Activated naive CD4-positive, alpha-beta T cell treated with anti-CD3 and anti-CD28 coated beads, Interleukin-2, amount 50 U/mL, for 24 hours (primary cell): Measurements from ENCODE around the gene MAFB.

ENCODE experiments used
- H3K27ac Mint-ChIP-seq: one replicate; pipeline ENCODE4 v1.8.0; 2021; ENCODE audit warnings: mild to moderate bottlenecking, mixed read lengths
- H3K27me3 Mint-ChIP-seq: one replicate; pipeline ENCODE4 v1.8.0; 2021; ENCODE audit warnings: mixed read lengths
- H3K36me3 Mint-ChIP-seq: one replicate; pipeline ENCODE4 v1.8.0; 2021; ENCODE audit warnings: mixed read lengths
- H3K4me1 Mint-ChIP-seq: one replicate; pipeline ENCODE4 v1.8.0; 2021; ENCODE audit warnings: mixed read lengths
- H3K4me3 Mint-ChIP-seq: one replicate; pipeline ENCODE4 v1.8.0; 2021; ENCODE audit warnings: mild to moderate bottlenecking, mixed read lengths
- H3K9me3 Mint-ChIP-seq: one replicate; pipeline ENCODE4 v1.8.0; 2021; ENCODE audit warnings: mixed read lengths

The MAFB gene

DNA sequence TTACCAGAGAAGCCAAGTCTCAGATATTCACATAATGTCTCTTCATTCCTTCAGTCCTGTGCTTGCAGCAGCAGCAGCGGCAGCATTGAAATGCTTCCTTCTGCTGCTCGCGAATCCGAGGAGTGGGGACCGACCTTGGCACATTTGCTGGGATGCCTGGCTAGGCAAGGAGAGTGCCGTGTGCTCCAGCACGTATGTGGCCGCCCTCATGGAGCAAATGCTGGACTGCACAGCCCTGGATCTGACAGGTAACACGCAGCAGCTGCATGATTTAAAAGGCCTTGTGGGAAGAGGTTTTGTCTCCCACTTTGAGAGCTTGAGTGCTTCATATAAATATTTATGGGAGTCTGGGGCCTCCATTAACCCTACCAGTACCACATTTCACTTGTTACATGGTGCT is 9.9 kb downstream of the MAFB start:
- H3K36me3 Mint-ChIP-seq: no peaks in the 10 kb centered on the region
- no peak overlapping the region for H3K4me3 Mint-ChIP-seq
- H3K4me1 Mint-ChIP-seq: no peaks in the 10 kb centered on the region
- no peaks in the 10 kb centered on the region for H3K9me3 Mint-ChIP-seq
- peaks cover 35% of the 10 kb centered on the region for H3K27me3 Mint-ChIP-seq
- no peak overlapping the region for H3K27ac Mint-ChIP-seq

DNA sequence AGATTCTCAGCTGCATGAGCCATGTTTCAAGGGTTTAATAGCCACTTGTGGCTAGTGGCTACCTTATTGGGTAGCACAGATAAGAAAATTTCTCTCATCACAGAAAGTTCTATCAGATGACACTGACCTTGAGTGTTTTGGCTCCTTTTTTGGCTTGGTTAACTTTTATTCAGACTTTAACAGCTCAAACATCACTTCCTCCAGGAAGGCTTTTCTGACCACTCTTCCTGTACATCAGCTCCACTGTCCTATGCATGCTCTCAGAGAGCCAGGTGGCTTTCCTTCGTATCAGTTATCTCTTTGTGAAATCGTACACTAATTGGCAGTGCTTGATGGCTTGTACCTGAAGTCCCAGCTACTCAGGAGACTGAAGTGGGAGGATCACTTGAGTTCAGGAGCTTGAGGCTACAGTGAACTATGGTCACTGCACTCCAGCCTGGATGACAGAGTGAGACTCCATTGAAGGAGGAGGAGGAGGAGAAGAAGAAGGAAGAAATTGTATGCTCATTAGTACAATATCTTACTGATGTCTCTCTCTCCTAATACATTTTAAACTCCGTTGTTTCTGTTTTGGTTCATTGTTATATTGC is 10.7 kb downstream of the MAFB start:
- Mint-ChIP-seq H3K9me3 (no peaks in the 10 kb centered on the region), H3K4me1 (no peaks in the 10 kb centered on the region), H3K4me3 (no peak overlapping the region), H3K36me3 (no peaks in the 10 kb centered on the region), H3K27me3 (peaks cover 32% of the 10 kb centered on the region), H3K27ac (no peak overlapping the region)

DNA sequence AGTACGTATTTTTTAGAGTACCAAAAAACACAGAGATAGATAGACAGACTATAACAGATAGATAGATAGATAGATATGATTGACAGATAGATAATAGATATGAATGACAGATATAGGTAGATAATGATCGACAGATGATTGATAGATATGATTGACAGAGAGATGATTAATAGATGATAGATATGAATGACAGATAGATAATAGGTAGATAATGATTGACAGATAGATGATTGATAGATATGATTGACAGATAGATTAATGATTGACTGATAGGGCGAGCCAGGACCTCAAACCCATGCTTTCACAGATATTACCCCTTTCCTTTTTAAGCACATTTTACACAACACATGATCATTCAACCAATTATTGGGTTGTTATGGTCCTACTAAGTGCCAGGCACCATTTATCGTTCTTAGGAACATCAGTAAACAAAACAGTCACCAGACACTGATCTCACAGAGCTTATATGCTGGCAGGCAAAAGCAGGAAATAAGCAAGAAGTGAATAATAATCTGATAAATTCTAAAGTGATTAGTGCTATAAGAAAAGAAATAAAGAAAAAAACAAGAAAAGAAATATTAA is 11.6 kb downstream of the MAFB start:
- H3K9me3 Mint-ChIP-seq: no peaks in the 10 kb centered on the region
- peaks cover 28% of the 10 kb centered on the region for H3K27me3 Mint-ChIP-seq
- H3K4me1 Mint-ChIP-seq: no peaks in the 10 kb centered on the region
- H3K4me3 Mint-ChIP-seq: no peak overlapping the region
- H3K27ac Mint-ChIP-seq: no peak overlapping the region
- H3K36me3 Mint-ChIP-seq: no peaks in the 10 kb centered on the region

DNA sequence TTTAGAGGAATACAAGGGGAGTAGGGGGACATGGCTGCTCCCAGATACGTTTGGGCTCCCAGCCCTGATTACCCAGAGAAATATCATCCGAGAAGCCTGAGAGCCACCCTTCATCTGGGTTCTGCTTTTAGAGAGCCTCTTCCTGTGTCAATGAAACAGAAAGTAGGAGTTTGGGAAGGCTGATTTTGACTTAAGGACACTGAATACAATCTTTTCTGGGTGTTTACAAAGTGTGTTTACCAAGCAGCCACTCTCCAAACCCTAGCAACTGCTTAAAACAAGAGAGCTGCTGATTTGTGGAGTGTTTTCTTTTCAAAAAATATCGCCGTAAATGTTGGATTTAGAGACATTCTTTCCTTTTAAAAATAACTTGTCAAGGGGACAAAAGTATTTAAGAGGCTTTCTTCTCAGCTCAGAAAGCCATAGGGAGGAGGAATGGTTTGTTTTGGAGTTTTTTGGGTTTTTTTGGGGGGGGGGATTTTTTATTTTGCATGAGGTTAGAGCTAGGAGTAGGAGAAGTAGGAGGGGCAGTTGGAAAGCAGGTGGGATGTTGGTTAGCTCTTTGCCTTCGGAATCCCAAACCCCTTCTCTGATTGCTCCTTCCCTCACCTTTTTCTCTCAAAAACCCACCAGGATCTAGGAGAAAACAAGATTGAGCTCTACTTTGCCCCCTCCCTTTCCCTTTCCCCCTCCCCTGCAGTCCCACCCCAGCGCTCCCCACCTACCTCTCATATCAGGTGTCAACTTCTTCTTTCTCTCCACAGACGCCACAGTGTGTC is 12.4 kb downstream of the MAFB start:
- no peaks in the 10 kb centered on the region for H3K4me1 Mint-ChIP-seq
- no peak overlapping the region for H3K27ac Mint-ChIP-seq
- H3K27me3 Mint-ChIP-seq: peaks cover 22% of the 10 kb centered on the region
- H3K9me3 Mint-ChIP-seq: no peaks in the 10 kb centered on the region
- no peaks in the 10 kb centered on the region for H3K36me3 Mint-ChIP-seq
- H3K4me3 Mint-ChIP-seq: no peak overlapping the region

DNA sequence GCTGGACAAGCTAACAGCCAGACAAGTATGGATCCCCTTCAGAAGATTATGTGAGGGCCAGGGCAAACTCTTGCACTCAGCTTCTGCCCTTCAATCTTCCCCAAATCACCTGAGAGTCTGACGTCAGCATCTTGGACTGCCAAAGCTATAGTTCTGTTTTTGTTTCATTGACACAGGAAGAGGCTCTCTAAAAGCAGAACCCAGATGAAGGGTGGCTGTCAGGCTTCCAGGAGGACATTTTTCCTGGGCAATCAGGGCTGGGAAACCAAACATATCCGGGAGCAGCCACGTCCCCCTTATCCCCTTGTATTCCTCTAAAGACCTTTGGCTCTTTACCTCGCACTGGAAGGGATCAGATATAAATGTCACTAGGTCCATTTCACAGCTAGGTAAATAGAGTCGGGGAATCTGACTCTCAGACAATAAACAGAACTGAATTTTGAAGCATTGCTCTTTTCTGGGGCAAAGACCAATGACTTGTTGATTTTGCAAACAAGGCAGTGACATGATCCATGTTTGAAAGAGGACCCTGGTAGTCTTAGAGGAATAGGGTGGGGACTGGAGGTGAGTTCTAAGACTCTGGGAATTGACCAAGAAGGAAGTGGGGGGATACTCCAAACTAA is 13.3 kb downstream of the MAFB start:
- Mint-ChIP-seq H3K4me1 (no peaks in the 10 kb centered on the region), H3K9me3 (no peaks in the 10 kb centered on the region), H3K27ac (no peak overlapping the region), H3K27me3 (peaks cover 15% of the 10 kb centered on the region), H3K36me3 (no peaks in the 10 kb centered on the region), H3K4me3 (no peak overlapping the region)

DNA sequence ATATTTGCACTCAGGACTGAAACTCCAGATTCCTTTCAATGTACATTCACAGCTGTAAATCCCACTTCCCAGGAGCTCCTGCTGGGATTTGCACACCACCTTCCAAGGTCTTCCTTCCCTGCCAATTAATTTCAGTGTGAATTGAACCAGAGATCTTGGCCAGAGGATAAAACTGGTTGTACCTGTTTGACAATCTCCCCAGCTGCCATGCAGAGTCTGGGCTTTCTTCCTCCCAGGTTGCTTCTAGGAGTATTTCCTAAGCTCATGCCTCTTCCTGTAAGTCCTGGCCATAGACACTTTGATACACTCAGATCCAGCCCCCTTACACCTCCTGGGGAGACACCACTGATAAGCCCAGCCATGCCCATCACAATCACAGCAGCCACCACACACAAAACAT is 15.6 kb downstream of the MAFB start:
- Mint-ChIP-seq H3K4me1 (no peaks in the 10 kb centered on the region), H3K36me3 (no peaks in the 10 kb centered on the region), H3K27ac (no peak overlapping the region), H3K9me3 (no peaks in the 10 kb centered on the region), H3K4me3 (no peak overlapping the region), H3K27me3 (peaks cover 14% of the 10 kb centered on the region)

DNA sequence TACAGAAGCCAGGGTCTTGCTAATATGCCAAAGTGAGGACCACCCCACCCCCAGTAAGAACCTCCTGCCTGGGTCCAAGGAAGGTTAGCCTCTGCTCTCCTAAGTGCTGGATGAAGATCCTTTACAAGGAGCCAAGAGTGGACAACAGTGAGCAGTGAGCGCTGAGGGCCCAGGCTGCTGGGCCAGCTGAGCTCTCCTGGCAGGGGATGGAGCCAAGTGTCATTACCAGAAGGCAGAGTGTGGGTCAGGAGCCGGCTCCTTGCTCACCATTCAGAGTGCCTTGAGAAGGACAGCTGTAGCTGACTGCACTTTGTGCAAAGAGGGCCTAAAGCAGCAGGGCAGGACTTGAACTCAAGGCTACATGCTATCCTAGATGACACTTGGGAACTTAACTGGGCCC is 16.9 kb downstream of the MAFB start:
- Mint-ChIP-seq H3K27ac (no peak overlapping the region), H3K36me3 (no peaks in the 10 kb centered on the region), H3K27me3 (peaks cover 7% of the 10 kb centered on the region)

DNA sequence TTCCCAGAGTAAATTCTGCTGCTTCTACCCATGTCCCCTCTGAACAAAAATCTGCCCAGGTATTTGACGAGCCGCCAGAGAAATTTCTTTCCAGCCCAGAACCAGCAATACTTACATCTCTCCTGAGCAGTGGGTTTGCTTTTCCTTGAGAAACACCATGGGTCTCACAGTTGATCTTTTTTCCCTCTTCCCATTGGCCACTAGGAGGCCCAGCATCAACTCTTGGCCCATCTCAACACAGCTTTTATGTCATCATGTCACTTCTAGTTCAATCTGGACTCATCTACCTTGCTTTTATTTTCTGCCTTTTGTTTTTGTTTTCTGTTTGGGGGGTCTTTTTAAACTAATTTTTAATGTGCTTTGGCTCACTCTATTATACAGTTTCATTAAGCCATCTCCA is 18.8 kb downstream of the MAFB start:
- peaks cover 4% of the 10 kb centered on the region for H3K27me3 Mint-ChIP-seq
- no peak overlapping the region for H3K27ac Mint-ChIP-seq
- H3K4me3 Mint-ChIP-seq: no peak overlapping the region
- no peaks in the 10 kb centered on the region for H3K36me3 Mint-ChIP-seq
- no peaks in the 10 kb centered on the region for H3K4me1 Mint-ChIP-seq
- no peaks in the 10 kb centered on the region for H3K9me3 Mint-ChIP-seq

More for the DNA sequence above, 16.9 kb downstream of the MAFB start:
- no peak overlapping the region for H3K4me3 Mint-ChIP-seq
- no peaks in the 10 kb centered on the region for H3K9me3 Mint-ChIP-seq
- H3K4me1 Mint-ChIP-seq: no peaks in the 10 kb centered on the region

DNA sequence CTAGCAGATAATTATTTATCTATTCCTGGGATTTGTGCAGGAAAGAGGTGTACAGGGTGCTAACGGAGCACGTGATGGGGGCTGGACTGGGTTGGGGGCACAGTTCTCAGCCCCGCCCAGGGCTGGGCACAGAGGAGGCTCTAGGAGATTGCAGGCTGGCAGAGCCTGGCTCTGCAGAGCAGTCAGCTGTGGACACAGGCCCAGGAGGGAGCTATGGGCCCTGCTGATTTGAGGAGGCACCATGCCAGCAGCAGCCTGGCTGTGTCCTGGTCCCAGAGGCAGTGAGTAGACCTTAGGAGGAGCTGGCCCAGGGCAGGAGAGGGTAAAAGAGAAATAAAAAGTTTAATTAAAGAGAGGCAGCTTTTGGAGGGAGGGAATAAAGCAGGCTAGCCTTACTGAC is 19.3 kb downstream of the MAFB start:
- Mint-ChIP-seq H3K27ac (no peak overlapping the region), H3K27me3 (peaks cover 4% of the 10 kb centered on the region), H3K4me3 (no peak overlapping the region), H3K4me1 (no peaks in the 10 kb centered on the region), H3K36me3 (no peaks in the 10 kb centered on the region), H3K9me3 (no peaks in the 10 kb centered on the region)

DNA sequence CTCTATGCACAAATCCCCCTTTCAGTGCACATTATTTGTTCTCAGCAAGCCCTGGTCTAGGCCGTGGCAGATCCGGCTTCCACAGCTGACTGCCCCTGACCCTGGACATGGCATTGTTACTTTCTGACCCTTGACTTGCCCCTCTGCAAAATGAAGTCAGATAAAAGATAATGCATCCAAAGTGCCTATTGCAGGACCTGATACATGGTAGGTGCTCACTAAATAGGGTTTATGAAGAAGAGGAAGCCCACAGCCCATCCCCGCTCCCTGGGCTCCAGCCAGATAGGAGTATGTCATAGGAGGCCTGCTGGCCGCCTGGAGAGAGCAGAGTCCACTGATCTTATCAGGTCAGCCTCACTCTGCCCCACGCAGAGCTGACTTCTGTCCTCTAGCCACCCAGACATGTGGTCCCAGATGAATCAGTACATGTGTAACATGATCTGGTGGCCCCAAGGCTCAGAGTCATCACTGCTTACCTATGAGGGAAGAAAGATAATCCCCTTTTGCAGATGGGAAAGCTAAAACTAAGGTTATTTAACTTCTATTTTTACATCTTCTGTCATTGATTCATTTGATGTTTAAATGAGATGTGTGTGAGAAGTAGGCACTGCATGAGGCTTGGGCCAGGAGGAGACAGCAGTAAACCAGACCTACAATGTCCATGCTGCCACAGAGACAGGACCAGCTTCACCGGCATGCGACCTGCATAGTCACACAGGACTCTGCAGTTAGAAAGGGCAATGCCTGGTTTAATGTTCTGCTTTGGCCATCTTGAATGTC is 20.4 kb downstream of the MAFB start:
- H3K4me1 Mint-ChIP-seq: no peaks in the 10 kb centered on the region
- H3K27ac Mint-ChIP-seq: no peak overlapping the region
- H3K27me3 Mint-ChIP-seq: peaks cover 2% of the 10 kb centered on the region
- no peak overlapping the region for H3K4me3 Mint-ChIP-seq
- no peaks in the 10 kb centered on the region for H3K9me3 Mint-ChIP-seq
- no peaks in the 10 kb centered on the region for H3K36me3 Mint-ChIP-seq

DNA sequence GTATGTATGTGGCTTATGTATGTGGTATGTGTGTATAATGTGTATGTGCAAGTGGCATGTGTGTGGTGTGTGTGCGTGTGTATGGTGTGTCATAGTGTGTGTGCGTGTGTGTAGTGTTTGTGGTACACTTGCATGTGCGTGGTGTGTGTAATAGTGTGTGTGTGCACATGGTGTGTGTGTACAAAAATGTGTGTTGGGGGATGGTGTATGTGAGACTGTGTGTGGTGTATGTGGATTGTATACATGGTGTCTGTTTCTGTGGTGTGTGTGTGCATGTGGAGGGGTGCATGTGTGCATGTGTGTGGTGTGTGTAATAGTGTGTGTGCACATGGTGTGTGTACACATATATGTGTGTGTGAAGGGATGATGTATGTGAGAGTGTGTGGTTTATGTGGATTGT is 21.5 kb downstream of the MAFB start:
- H3K36me3 Mint-ChIP-seq: no peaks in the 10 kb centered on the region
- no peaks in the 10 kb centered on the region for H3K9me3 Mint-ChIP-seq
- H3K4me3 Mint-ChIP-seq: no peak overlapping the region
- H3K27me3 Mint-ChIP-seq: peaks cover 3% of the 10 kb centered on the region
- no peaks in the 10 kb centered on the region for H3K4me1 Mint-ChIP-seq
- no peak overlapping the region for H3K27ac Mint-ChIP-seq

DNA sequence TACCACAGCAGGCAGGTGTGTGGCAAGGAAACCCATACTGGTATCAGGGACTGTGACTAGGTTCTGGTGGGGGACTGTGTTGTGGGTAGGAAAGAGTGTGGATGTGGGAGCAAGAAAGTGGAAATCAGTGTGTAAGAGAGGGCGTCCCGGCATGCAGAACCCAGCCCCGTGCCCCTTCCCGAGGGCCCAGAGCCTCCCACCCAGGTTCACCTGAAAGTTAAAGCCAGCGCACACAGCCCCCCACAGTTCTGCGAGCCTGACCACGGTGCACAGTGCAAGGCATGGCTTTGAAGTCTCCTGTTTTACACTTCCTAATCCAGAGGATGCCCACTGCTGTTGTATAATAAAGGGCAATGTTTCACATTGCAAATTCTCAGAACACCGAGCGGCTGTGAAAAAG is 22.7 kb downstream of the MAFB start:
- H3K36me3 Mint-ChIP-seq: no peaks in the 10 kb centered on the region
- no peaks in the 10 kb centered on the region for H3K9me3 Mint-ChIP-seq
- H3K27me3 Mint-ChIP-seq: peaks cover 1% of the 10 kb centered on the region
- H3K4me1 Mint-ChIP-seq: no peaks in the 10 kb centered on the region
- H3K27ac Mint-ChIP-seq: no peak overlapping the region
- no peak overlapping the region for H3K4me3 Mint-ChIP-seq

DNA sequence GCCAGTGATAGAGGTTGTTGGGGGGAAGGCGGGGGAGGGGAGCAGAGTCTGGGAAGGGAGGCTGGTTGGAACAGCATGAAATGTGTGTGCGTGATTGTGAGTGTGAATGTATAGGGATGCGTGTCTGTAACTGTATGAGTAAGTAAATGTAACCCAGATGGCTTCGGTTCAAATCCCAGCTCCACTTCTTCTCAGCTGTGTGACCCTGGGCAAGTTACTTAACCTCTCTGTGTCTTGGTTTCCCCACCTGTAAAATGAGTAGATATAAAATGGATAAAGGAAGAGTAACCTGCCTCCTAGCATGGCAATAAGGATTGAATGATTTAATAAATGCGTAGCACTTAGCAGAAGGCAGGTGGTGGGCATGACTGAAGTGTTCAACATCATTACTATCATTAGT is 24.1 kb downstream of the MAFB start:
- no peak overlapping the region for H3K27ac Mint-ChIP-seq
- peaks cover 1% of the 10 kb centered on the region for H3K27me3 Mint-ChIP-seq
- no peaks in the 10 kb centered on the region for H3K36me3 Mint-ChIP-seq
- no peaks in the 10 kb centered on the region for H3K4me1 Mint-ChIP-seq
- H3K9me3 Mint-ChIP-seq: no peaks in the 10 kb centered on the region
- no peak overlapping the region for H3K4me3 Mint-ChIP-seq

DNA sequence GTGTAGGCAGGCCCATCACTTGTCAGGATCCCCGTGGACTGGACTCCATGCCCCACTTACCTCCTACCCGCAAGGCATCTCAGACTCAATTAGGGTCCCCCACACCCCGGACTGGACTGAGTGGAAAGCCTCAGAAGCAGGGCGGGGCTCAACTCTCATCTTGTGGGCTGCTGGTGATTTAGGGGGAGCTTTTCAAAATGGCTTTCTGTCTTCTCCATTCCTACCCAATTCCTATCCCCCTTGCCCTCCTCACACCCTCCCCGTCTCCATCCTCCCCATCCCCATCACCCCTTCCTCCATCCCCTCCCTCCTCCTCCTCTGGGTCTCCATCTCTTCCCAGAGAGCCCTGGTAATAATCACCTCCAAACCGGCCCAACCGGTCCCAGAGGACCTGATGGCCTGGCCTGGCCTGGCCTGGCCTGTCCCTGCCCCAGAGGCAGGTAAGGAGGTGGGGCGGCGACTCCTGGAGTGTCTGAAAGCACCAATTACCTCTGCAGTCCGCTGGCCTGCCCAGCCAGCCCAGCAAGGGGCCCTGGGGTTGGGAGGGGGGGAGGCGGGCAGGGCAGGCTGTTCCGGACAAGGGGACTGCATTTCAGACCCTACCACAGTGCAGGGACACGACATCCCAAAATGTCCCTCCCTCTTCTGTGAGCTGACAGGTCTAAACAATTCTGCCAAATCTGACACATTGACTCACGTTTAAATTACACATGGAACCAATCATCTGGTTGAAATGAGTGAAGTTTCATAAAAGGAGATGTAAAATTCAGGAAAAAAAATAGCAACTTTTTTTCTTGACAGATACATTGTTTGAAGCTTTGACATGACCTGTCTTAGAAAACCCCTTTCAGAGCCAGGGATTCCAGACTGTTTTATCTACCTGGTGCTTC is 24.8 kb downstream of the MAFB start:
- H3K4me3 Mint-ChIP-seq: no peak overlapping the region
- H3K27ac Mint-ChIP-seq: no peak overlapping the region
- H3K4me1 Mint-ChIP-seq: no peaks in the 10 kb centered on the region
- H3K27me3 Mint-ChIP-seq: peaks cover 1% of the 10 kb centered on the region
- H3K9me3 Mint-ChIP-seq: no peaks in the 10 kb centered on the region
- no peaks in the 10 kb centered on the region for H3K36me3 Mint-ChIP-seq

DNA sequence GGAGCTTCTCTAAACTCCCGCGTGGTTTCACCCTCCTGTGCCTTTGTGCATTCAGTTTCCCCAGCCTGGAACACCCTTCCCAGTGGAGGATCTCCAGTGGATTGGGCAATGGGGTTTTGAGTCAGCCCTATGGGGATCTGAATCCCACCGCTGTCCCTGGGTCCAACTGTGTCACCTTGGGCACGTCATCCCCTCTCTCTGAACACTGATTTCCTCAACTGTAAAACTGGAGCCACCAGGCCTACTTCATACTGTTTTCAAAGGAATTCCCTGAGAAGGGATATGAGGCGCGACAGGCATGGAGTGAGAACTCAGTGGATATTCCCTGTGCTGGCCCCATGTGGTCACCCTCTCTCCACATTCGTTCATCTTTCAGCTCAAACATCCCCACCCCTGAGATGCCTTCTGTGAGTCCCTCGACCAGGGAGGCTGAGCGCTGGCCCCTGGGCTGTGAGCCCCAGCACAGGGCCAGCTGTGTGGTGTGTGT is 25.7 kb downstream of the MAFB start:
- Mint-ChIP-seq H3K27ac (no peak overlapping the region), H3K4me3 (no peak overlapping the region), H3K27me3 (peaks cover 1% of the 10 kb centered on the region)

More for the DNA sequence above, 25.7 kb downstream of the MAFB start:
- H3K9me3 Mint-ChIP-seq: no peaks in the 10 kb centered on the region
- no peaks in the 10 kb centered on the region for H3K36me3 Mint-ChIP-seq
- no peaks in the 10 kb centered on the region for H3K4me1 Mint-ChIP-seq
